ENCODE results near the gene IL22RA2.

IL22RA2 gene

DNA sequence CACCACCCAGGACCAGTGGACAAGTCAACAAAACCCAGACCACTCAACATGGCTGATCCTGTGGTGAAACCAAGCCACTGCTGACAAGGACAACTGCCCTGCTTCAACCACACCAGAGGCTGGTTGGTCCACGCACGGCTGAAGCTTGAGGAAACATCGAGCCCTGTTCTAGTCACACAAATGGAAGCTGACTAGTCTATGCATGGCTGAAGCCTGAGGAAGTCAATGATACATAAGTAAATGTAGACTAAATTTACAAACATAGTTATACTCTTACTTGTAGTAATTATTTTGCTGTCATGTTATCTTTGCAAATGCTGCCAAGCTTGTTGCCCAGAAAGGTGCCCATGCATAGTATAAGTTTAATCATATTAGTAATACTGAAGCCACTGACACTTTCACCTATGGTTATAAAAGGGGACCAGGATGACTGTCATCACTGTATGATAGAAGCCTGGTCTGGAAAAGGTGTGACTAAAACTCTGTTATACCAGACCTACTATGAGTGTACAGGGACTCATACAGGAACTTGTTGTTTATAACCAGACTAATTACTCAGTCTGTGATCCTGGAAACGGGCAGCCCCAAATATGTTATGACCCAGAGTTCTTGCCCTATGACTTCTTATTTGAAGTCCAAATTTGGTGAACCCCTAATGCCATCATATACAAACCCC, 5.6 kb downstream of the IL22RA2 start:
- no peak for DNase-seq (ENCODE audit: low read depth in 1 of 2, low spot score in 1 of 2)

DNA sequence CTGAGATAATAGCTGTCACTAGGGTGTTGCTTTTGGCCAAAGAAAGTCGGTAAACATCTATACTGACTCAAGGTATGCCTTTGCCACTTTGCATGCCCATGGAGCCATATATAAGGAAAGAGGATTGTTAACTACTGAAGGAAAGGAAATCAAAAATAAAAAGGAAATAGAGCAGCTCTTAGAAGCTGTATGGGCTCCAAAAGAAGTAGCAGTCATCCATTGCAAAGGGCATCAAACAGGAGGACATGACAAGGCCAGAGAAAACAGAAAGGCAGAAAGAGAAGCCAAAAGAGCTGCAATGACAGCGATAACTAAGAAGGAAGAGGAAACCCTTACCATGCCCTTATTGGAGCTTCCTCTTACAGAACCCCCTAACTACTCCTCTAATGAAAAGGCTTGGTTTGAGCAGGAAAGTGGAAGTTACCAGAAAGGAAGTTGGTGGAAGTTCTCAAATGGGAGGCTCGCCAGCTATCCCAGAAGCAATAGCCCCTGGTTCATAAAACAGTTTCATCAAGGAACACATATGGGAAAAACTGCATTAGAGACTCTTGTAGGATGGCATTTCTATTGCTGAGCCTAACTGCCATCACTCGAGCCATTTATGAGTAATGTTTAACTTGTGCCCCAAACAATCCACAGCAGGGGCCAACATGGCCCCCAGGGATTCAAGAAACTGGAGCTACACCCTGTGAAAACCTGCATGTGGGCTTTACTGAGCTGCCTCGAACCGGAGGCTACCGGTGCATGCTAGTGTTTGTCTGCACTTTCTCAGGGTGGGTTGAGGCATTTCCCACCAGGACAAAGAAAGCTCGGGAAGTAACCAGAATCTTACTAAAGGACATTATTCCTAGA, 7.0 kb downstream of the IL22RA2 start:
- no peak for DNase-seq (ENCODE audit: low read depth in 1 of 2, low spot score in 1 of 2)

DNA sequence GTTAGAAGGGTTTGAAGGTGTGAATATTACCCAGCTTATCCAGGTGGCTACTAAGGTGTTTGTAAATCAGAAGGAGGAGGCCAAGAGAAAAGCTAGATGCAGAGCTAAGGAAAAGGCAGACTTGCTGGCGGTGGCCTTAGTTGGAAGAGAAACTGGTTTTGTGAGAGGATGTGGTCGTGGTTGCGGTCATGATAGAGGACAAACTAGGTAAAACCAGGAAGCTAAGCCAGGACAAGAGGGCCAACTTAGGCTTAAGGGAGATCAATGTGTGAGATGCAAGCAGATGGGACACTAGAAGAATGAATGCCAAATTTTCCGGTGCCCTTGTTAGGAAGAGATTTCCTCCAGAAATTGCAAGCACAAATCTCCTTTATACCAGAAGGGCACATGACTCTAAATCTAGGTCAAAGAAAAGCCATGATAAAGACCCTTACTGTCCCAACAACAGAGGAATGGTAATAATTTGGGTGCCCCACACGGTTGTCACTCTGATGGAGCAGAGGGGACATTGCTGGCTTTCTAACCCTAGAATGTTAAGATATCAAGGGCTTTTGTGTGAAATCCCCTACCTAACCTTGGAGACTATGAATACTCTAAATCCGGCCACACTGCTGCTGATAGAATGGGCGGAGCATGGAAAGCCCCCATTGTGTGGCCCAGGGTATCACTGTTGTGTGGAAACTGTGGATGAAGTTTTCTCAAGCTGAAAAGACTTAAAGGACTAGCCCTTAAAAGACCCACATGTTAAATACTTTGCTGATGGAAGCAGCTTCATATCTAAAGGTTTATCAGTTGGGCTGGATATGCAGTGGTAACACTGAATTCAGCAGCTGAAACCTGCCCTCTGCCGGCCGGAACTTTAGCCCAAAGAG, 7.8 kb downstream of the IL22RA2 start:
- peak; percentile 1 to 12 for DNase-seq (ENCODE audit: low read depth in 1 of 2, low spot score in 1 of 2)

- DNase-seq (ENCODE audit: low read depth in 1 of 2, low spot score in 1 of 2): no peak
These were observed 9.6 kb downstream of the IL22RA2 start for GRCh38 chr6:137163732-137164318.

GRCh38 chr6:137162692-137163306, 10.6 kb downstream of the IL22RA2 start:
- DNase-seq (ENCODE audit: low read depth in 1 of 2, low spot score in 1 of 2): no peak

DNA sequence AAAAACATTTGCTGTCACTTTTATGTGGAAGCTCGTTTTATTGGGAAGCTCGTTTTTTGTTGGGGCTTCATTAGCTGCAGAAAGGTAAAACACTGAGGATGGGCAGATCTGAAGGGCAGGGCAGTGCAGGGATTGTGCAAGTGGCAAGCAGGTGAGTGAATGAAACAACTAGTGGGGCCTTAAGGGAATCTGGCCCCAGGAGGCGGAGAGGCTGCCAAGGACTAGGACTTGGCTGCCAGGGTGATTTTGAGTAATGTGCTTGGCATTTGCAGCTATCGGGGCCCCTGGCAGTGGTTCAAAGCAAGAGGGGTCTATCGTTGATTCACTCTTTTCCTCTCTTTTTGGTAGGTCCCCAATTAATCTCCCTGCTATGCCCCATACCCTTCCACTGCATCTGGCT, 11.5 kb downstream of the IL22RA2 start:
- no peak for DNase-seq (ENCODE audit: low read depth in 1 of 2, low spot score in 1 of 2)

- no peak for DNase-seq (ENCODE audit: low read depth in 1 of 2, low spot score in 1 of 2)
These were observed 12.7 kb downstream of the IL22RA2 start for GRCh38 chr6:137160763-137161162.

DNA sequence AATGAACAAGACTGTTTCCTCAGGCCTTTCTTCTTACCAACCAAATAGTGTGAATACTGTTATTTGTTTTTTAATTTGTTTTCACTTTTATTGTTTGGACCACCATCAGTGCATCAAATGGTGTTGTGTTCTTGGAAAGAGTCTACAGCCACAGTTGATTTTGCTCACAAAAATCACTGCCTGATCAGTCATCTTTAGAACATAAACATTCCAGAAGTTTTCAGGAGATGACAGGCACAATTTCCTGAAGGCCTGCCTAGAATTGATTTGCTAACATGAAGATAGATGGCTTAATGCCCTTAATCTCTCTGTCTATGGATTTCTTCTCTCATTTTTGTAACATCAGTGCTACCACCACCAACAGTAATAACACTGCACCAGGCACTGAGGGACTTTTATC, 13.5 kb downstream of the IL22RA2 start:
- no peak for DNase-seq (ENCODE audit: low read depth in 1 of 2, low spot score in 1 of 2)

GRCh38 chr6:137157601-137158000, 15.8 kb downstream of the IL22RA2 start:
- DNase-seq (ENCODE audit: low read depth in 1 of 2, low spot score in 1 of 2): no peak

DNA sequence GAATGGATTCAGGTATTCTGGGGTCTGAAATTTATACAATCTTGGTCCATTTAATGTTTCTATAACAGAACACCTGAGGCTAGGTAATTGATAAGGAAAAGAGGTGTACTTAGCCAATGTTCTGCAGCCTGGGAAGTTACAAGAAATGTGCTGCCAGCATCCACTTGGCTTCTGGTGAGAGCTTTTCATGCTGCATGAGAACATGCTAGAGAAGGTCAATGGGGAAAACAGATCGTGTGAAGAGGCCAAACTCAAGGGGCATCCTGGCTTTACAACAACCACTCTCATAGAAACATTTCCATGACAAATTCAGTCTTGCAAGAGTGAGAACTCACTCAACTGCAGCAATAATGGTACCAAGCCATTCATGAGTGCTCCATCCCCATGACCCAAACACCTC, 16.8 kb downstream of the IL22RA2 start:
- no peak for DNase-seq (ENCODE audit: low read depth in 1 of 2, low spot score in 1 of 2)

- DNase-seq (ENCODE audit: low read depth in 1 of 2, low spot score in 1 of 2): no peak
These were observed 17.6 kb downstream of the IL22RA2 start for GRCh38 chr6:137155830-137156229.

- no peak for DNase-seq (ENCODE audit: low read depth in 1 of 2, low spot score in 1 of 2)
These were observed 23.4 kb downstream of the IL22RA2 start for GRCh38 chr6:137150072-137150471.

- no peak for DNase-seq (ENCODE audit: low read depth in 1 of 2, low spot score in 1 of 2)
These were observed 24.4 kb downstream of the IL22RA2 start for GRCh38 chr6:137149035-137149393.

GRCh38 chr6:137148306-137149034, 25.0 kb downstream of the IL22RA2 start:
- DNase-seq (ENCODE audit: low read depth in 1 of 2, low spot score in 1 of 2): no peak

GRCh38 chr6:137147195-137147594, 26.2 kb downstream of the IL22RA2 start:
- no peak for DNase-seq (ENCODE audit: low read depth in 1 of 2, low spot score in 1 of 2)

GRCh38 chr6:137146206-137146605, 27.2 kb downstream of the IL22RA2 start:
- no peak for DNase-seq (ENCODE audit: low read depth in 1 of 2, low spot score in 1 of 2)

GRCh38 chr6:137145421-137145820, 28.0 kb downstream of the IL22RA2 start:
- DNase-seq (ENCODE audit: low read depth in 1 of 2, low spot score in 1 of 2): no peak

GRCh38 chr6:137136065-137136464, 37.4 kb downstream of the IL22RA2 start:
- DNase-seq (ENCODE audit: low read depth in 1 of 2, low spot score in 1 of 2): no peak

GRCh38 chr6:137134483-137134882, 39.0 kb downstream of the IL22RA2 start:
- no peak for DNase-seq (ENCODE audit: low read depth in 1 of 2, low spot score in 1 of 2)

DNA sequence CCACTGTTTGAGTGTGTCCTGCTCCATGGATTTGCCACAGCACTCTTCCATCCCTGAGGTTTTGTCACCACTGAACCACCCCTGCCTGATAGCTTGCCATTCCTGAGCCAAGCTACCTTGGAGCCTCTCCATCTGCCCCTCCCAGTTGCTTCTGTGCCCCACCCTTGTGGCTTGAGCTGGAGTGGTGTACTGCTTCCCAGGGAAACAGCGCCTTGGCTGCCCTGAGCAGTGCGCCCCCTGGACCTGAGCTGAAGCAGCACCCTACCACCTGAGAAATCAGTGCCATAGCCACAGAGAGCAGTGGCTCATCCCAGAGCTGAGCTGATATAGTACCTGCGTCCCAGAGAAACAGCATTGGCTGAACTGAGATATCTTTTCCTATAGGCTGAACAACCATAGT, 40.3 kb downstream of the IL22RA2 start:
- DNase-seq (ENCODE audit: low read depth in 1 of 2, low spot score in 1 of 2): no peak
